ENCODE data around the gene TUT1.
"Not testable (repeated sequence)": the region's sequence is repeated elsewhere in the genome, so short reads cannot be mapped to it uniquely, and the experiment has no call there.

TUT1 gene

GRCh38 chr11:62555464-62556107, 35.7 kb downstream of the TUT1 start:
- peak; percentile 44 to 84 (median 71) for DNase-seq

GRCh38 chr11:62554387-62555167, 36.7 kb downstream of the TUT1 start:
- DNase-seq = no peak

- no peak for DNase-seq
These were observed 37.4 kb downstream of the TUT1 start for GRCh38 chr11:62553839-62554361.

- DNase-seq = peak; percentile 48 to 77 (median 65)
These were observed 38.1 kb downstream of the TUT1 start for GRCh38 chr11:62553080-62553838.

GRCh38 chr11:62552485-62553079, 38.7 kb downstream of the TUT1 start:
- DNase-seq = no peak

- DNase-seq = not testable (repeated sequence)
These were observed 40.8 kb downstream of the TUT1 start for GRCh38 chr11:62550478-62550877.

GRCh38 chr11:62548545-62549335, 42.6 kb downstream of the TUT1 start:
- no peak for DNase-seq

GRCh38 chr11:62547691-62548281, 43.5 kb downstream of the TUT1 start:
- DNase-seq = no peak

GRCh38 chr11:62546929-62547625, 44.2 kb downstream of the TUT1 start:
- no peak for DNase-seq

GRCh38 chr11:62546244-62546928, 44.9 kb downstream of the TUT1 start, which contains the start of gene AHNAK:
AHNAK (minus strand) TSS chr11:62546806; CDS start chr11:62536098, 10,708 bp downstream.
- DNase-seq = peak; percentile 53 to 72 (median 61)

GRCh38 chr11:62545437-62546243, 45.7 kb downstream of the TUT1 start:
- peak; percentile 45 to 69 (median 49) for DNase-seq

GRCh38 chr11:62544581-62545436, 46.5 kb downstream of the TUT1 start:
- DNase-seq = peak in 1 of 5 donors; percentile 30

GRCh38 chr11:62543680-62544444, 47.5 kb downstream of the TUT1 start:
- no peak for DNase-seq

- DNase-seq = peak; percentile 50 to 77 (median 63)
These were observed 48.4 kb downstream of the TUT1 start for GRCh38 chr11:62542750-62543567.

- no peak for DNase-seq
These were observed 49.1 kb downstream of the TUT1 start for GRCh38 chr11:62542111-62542745.
